Fibroblast of the aortic adventitia (primary cell): ENCODE measurements around the gene KAZALD1. TPM values are rescaled to one million over a fixed set of nuclear protein-coding genes. Genes with fewer than 3 reads are reported as not detected.

Experiments
- DNase-seq: peaks from one replicate; pipeline ENCODE4 v3.0.0-alpha.2; 2010; ENCODE audit warnings: low read depth
- H3K4me3 ChIP-seq: 2 replicates; pipeline ENCODE4 v1.5.1; 2011; ENCODE audit warnings: low read depth, mild to moderate bottlenecking, control low read depth, low read length, moderate library complexity
- CTCF ChIP-seq: IDR thresholded peaks from 2 replicates; pipeline ENCODE4 v1.5.1; 2011; ENCODE audit warnings: mild to moderate bottlenecking, low read length, control low read depth, inconsistent platforms; ENCODE audit not compliant: insufficient read depth
- total RNA-seq: library from RNA; depleted of rRNA; stranded (reverse); fragments of >200 nt; gene quantifications from 2 replicates; pipeline ENCODE4 v1.2.3, GENCODE V29; 2012; ENCODE audit warnings: low replicate concordance

Gene KAZALD1
- 62.4 and 71.5 TPM in 2 replicates for total RNA-seq

- DNase-seq: peak; percentile 81
- peak within 1 kb of the TSS; percentile 100 for H3K4me3 ChIP-seq
- no peak for TF ChIP-seq CTCF
Measured at GRCh38 chr10:101061624-101062231, at the start of gene KAZALD1. Gene KAZALD1, plus strand, starts transcription at chr10:101061989. Its CDS starts 604 bp downstream, at chr10:101062593.

- peak; percentile 81 for TF ChIP-seq CTCF
- H3K4me3 ChIP-seq: no peak overlapping the region
- DNase-seq: peak; percentile 91
Measured at GRCh38 chr10:101012525-101013364, 49.0 kb upstream of the KAZALD1 start.

- TF ChIP-seq CTCF: no peak
- no peak for DNase-seq
- no peak overlapping the region for H3K4me3 ChIP-seq
Measured at GRCh38 chr10:101013365-101013825, 48.4 kb upstream of the KAZALD1 start.

GRCh38 chr10:101014230-101014884, 47.4 kb upstream of the KAZALD1 start:
- peak; percentile 97 for TF ChIP-seq CTCF
- no peak overlapping the region for H3K4me3 ChIP-seq
- peak; percentile 70 for DNase-seq

- no peak for TF ChIP-seq CTCF
- DNase-seq: peak; percentile 86
- no peak overlapping the region for H3K4me3 ChIP-seq
Measured at GRCh38 chr10:101014966-101015581, 46.7 kb upstream of the KAZALD1 start.

GRCh38 chr10:101015582-101015973, 46.2 kb upstream of the KAZALD1 start:
- no peak overlapping the region for H3K4me3 ChIP-seq
- no peak for DNase-seq
- TF ChIP-seq CTCF: no peak
